Liver (tissue), 9 donors: ENCODE measurements around the gene CCDC7. TPM values are rescaled to one million over a fixed set of nuclear protein-coding genes. Genes with fewer than 3 reads are reported as not detected.

Experiments used
- DNase-seq: peaks from one replicate; pipeline ENCODE4 v3.0.0-alpha.2; 2017; ENCODE audit warnings: low spot score
- H3K27ac ChIP-seq, 2 donors: one replicate each; pipeline ENCODE4 v1.7.0; 2013; ENCODE audit warnings: inconsistent platforms in 2 of 2, low read length in 2 of 2, control low read depth in 1 of 2, low read depth in 1 of 2, mild to moderate bottlenecking in 1 of 2
- H3K27me3 ChIP-seq, 4 donors: one replicate each; pipeline versions ENCODE4 v1.6.1 to v1.7.0; 2013; ENCODE audit warnings: low read length in 3 of 4, inconsistent platforms in 1 of 4, mild to moderate bottlenecking in 1 of 4, moderate library complexity in 1 of 4; ENCODE audit not compliant: control insufficient read depth in 4 of 4, insufficient read depth in 4 of 4
- H3K36me3 ChIP-seq, 4 donors: one replicate each; pipeline versions ENCODE4 v1.6.1 to v1.7.0; 2013; ENCODE audit warnings: low read length in 3 of 4, mild to moderate bottlenecking in 3 of 4, low read depth in 1 of 4, moderate library complexity in 1 of 4; ENCODE audit not compliant: control insufficient read depth in 4 of 4, insufficient read depth in 3 of 4
- H3K4me1 ChIP-seq, 4 donors: one replicate each; pipeline versions ENCODE4 v1.6.1 to v1.7.0; 2013; ENCODE audit warnings: low read length in 3 of 4, mild to moderate bottlenecking in 3 of 4, moderate library complexity in 1 of 4; ENCODE audit not compliant: control insufficient read depth in 4 of 4, insufficient read depth in 4 of 4
- H3K4me3 ChIP-seq, 3 donors: one replicate each; pipeline versions ENCODE4 v1.6.1 to v1.7.0; 2013; ENCODE audit warnings: low read length in 3 of 3, control low read depth in 1 of 3, low read depth in 1 of 3, mild to moderate bottlenecking in 1 of 3
- H3K9ac ChIP-seq, 2 donors: one replicate each; pipeline ENCODE4 v1.7.0; 2013; ENCODE audit warnings: low read length in 2 of 2, mild to moderate bottlenecking in 2 of 2, moderate library complexity in 2 of 2, control low read depth in 1 of 2, low read depth in 1 of 2
- H3K9me3 ChIP-seq, 4 donors: one replicate each; pipeline versions ENCODE4 v1.6.1 to v1.7.0; 2013; ENCODE audit warnings: low read length in 3 of 4; ENCODE audit not compliant: control insufficient read depth in 4 of 4
- EGR1 ChIP-seq, 2 donors: IDR thresholded peaks; 2 replicates each; pipeline ENCODE4 v1.6.1; 2016 to 2018; ENCODE audit warnings: antibody characterized with exemption in 2 of 2, low read depth in 2 of 2
- FOXA1 ChIP-seq: IDR thresholded peaks from 2 replicates; pipeline ENCODE4 v1.6.1; 2016; ENCODE audit warnings: antibody characterized with exemption
- FOXA2 ChIP-seq: IDR thresholded peaks from 2 replicates; pipeline ENCODE4 v1.6.1; 2016; ENCODE audit warnings: antibody characterized with exemption
- GABPA ChIP-seq, 2 donors: IDR thresholded peaks in 1 of 2; conservative IDR thresholded peaks in 1 of 2; 2 replicates each; pipeline ENCODE4 v1.6.1; 2016; ENCODE audit warnings: antibody characterized with exemption in 2 of 2, mild to moderate bottlenecking in 1 of 2, moderate library complexity in 1 of 2
- NR2F2 ChIP-seq: IDR thresholded peaks from 2 replicates; pipeline ENCODE4 v1.6.1; 2016; ENCODE audit warnings: antibody characterized with exemption
- RAD21 ChIP-seq, 2 donors: IDR thresholded peaks; 2 replicates each; pipeline ENCODE4 v1.6.1; 2016; ENCODE audit warnings: antibody characterized with exemption in 2 of 2, mild to moderate bottlenecking in 2 of 2
- RXRA ChIP-seq, 2 donors: IDR thresholded peaks; 2 replicates each; pipeline ENCODE4 v1.6.1; 2017 to 2018; ENCODE audit warnings: antibody characterized with exemption in 2 of 2, mild to moderate bottlenecking in 1 of 2
- SP1 ChIP-seq: IDR thresholded peaks from 2 replicates; pipeline ENCODE4 v1.6.1; 2018; ENCODE audit warnings: antibody characterized with exemption, mild to moderate bottlenecking
- TAF1 ChIP-seq: conservative IDR thresholded peaks from 2 replicates; pipeline ENCODE4 v1.6.1; 2016; ENCODE audit warnings: antibody characterized with exemption, mild to moderate bottlenecking
- YY1 ChIP-seq: IDR thresholded peaks from 2 replicates; pipeline ENCODE4 v1.6.1; 2016; ENCODE audit warnings: antibody characterized with exemption, mild to moderate bottlenecking
- WGBS: extraction: QIAGEN DNeasy Blood & Tissue Kit; methylation state at CpG from one replicate; pipeline ENCODE4 v1.1.7; 2013; 5-methylcytosine and 5-hydroxymethylcytosine counted together
- polyA plus RNA-seq, 2 donors: library from polyadenylated mRNA; stranded (reverse) in 1 of 2; unstranded in 1 of 2; fragments of 200-250 nt in 1 of 2; fragments of >200 nt in 1 of 2; fragmentation: Nextera tagmentation in 1 of 2; extraction: Ambion mirVana in 1 of 2; gene quantifications; one replicate each; pipeline versions ENCODE4 v1.2.1 to v1.2.3, GENCODE V29; 2013 to 2015
- total RNA-seq, 2 donors: library from RNA; depleted of rRNA; stranded (reverse); fragments of >200 nt; gene quantifications; one replicate each; pipeline ENCODE4 v1.2.3, GENCODE V29; 2014
- TF ChIP-seq, protein P1 (sequence below): IDR thresholded peaks from 2 replicates; pipeline ENCODE4 v1.6.1; 2016; ENCODE audit warnings: antibody characterized with exemption
- TF ChIP-seq, protein P2 (sequence below): IDR thresholded peaks from 2 replicates; pipeline ENCODE4 v1.6.1; 2016; ENCODE audit warnings: antibody characterized with exemption
- TF ChIP-seq, protein P3 (sequence below): IDR thresholded peaks from 2 replicates; pipeline ENCODE4 v1.6.1; 2016; ENCODE audit warnings: antibody characterized with exemption, mild to moderate bottlenecking
- TF ChIP-seq, protein P4 (sequence below): IDR thresholded peaks from 2 replicates; pipeline ENCODE4 v1.6.1; 2016; ENCODE audit warnings: antibody characterized with exemption
- donor health status: healthy.
- donor health status: healthy.
- donor health status: healthy.
- donor health status: healthy.
- donor health status: healthy.

CCDC7 gene
- total and polyA plus RNA-seq, 4 donors, result 0.47 to 5.9 (median 3.2) TPM

DNA sequence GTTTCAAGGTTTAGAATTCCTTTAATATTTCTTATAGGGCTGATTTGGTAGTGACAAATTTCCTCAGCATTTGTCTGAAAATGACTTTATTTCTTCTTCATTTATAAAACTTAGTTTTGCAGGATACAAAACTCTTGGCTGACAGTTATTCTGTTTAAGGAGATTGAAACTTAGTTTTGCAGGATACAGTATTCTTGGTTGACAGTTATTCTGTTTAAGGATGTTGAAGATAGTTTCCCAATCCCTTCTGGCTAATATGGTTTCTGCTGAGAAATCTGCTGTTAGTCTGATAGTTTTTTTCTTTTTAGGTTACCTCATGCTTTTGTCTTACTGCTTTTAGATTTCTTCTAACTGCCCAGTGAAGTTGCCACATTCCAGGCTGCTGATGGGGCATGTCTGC, 325.3 kb downstream of the CCDC7 start:
- Histone ChIP-seq H3K27ac (no peak overlapping the region), H3K9ac (no peak overlapping the region), H3K4me1 (no peaks in the 10 kb centered on the region), H3K4me3 (peak overlapping the region in 1 of 3 donors; percentile 37), H3K36me3 (no peaks in the 10 kb centered on the region), H3K9me3 (peaks cover 3 to 21% (median 13%) of the 10 kb centered on the region in 4 donors), H3K27me3 (no peaks in the 10 kb centered on the region)
- no peak for DNase-seq
- TF ChIP-seq YY1, result no peak
- TF ChIP-seq, protein P1, sequence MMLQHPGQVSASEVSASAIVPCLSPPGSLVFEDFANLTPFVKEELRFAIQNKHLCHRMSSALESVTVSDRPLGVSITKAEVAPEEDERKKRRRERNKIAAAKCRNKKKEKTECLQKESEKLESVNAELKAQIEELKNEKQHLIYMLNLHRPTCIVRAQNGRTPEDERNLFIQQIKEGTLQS, result no peak
- TF ChIP-seq SP1, result no peak
- TF ChIP-seq TAF1, result no peak
- TF ChIP-seq FOXA1, result no peak
- TF ChIP-seq FOXA2, result no peak
- TF ChIP-seq GABPA (IDR thresholded peaks at IDR 0.05 in 1 of 2, conservative IDR thresholded peaks at IDR 0.05 in 1 of 2), result no peak
- no peak for TF ChIP-seq EGR1 (IDR thresholded peaks at IDR 0.05; ENCODE audit: low read depth in 2 of 2)
- no peak for TF ChIP-seq RAD21 (IDR thresholded peaks at IDR 0.05)
- TF ChIP-seq, protein P2, sequence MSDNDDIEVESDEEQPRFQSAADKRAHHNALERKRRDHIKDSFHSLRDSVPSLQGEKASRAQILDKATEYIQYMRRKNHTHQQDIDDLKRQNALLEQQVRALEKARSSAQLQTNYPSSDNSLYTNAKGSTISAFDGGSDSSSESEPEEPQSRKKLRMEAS, result no peak
- TF ChIP-seq, protein P3, sequence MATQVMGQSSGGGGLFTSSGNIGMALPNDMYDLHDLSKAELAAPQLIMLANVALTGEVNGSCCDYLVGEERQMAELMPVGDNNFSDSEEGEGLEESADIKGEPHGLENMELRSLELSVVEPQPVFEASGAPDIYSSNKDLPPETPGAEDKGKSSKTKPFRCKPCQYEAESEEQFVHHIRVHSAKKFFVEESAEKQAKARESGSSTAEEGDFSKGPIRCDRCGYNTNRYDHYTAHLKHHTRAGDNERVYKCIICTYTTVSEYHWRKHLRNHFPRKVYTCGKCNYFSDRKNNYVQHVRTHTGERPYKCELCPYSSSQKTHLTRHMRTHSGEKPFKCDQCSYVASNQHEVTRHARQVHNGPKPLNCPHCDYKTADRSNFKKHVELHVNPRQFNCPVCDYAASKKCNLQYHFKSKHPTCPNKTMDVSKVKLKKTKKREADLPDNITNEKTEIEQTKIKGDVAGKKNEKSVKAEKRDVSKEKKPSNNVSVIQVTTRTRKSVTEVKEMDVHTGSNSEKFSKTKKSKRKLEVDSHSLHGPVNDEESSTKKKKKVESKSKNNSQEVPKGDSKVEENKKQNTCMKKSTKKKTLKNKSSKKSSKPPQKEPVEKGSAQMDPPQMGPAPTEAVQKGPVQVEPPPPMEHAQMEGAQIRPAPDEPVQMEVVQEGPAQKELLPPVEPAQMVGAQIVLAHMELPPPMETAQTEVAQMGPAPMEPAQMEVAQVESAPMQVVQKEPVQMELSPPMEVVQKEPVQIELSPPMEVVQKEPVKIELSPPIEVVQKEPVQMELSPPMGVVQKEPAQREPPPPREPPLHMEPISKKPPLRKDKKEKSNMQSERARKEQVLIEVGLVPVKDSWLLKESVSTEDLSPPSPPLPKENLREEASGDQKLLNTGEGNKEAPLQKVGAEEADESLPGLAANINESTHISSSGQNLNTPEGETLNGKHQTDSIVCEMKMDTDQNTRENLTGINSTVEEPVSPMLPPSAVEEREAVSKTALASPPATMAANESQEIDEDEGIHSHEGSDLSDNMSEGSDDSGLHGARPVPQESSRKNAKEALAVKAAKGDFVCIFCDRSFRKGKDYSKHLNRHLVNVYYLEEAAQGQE, result no peak
- TF ChIP-seq NR2F2, result no peak

DNA sequence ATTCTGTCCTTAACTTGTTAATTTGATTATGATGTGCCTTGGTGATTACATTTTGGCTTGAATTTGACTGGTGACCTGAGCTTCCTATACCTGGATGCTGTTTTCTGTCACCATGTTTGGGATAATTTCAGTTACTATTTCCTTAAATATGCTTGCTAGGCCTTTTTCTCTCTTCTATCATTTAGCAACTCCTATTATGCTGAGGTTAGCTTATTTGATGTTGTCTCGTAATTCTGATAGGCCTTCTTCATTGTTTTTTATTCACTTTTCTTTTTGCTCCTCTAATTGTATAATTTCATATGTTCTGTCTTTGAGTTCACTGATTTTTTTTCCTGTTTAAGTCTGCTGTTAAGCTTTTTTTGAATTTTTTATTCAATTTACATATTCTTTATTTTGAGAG, 327.2 kb downstream of the CCDC7 start:
- H3K36me3 ChIP-seq, result no peaks in the 10 kb centered on the region
- 91% methylated on average over 1 of the region's 1 CpG for WGBS
- DNase-seq, result no peak
- H3K9ac ChIP-seq, result no peak overlapping the region
- H3K4me1 ChIP-seq, result no peaks in the 10 kb centered on the region
- peaks cover 3 to 21% (median 13%) of the 10 kb centered on the region in 4 donors for H3K9me3 ChIP-seq
- no peak for TF ChIP-seq SP1
- no peak for TF ChIP-seq FOXA2
- no peak overlapping the region for H3K4me3 ChIP-seq
- H3K27me3 ChIP-seq, result no peaks in the 10 kb centered on the region
- H3K27ac ChIP-seq, result no peak overlapping the region

DNA sequence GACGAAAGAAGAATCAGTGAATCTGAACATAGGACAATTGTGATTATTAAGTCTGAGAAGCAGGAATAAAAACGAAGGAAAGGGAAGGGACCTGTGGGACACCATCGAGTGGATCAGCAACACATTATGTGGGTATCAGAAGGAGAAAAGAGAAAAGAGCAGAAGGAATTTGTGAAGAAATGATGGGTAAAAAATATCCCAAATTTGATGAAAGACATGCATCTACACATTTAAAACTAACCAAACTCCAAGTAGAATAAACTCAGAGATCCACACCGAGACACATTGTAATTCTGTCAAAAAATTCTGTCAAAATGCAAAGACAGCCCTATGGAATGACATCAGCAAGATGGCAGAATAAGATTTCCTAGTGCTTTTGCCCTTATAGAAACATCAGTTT, 341.0 kb downstream of the CCDC7 start:
- TF ChIP-seq RXRA (IDR thresholded peaks at IDR 0.05), result no peak
- TF ChIP-seq, protein P4, sequence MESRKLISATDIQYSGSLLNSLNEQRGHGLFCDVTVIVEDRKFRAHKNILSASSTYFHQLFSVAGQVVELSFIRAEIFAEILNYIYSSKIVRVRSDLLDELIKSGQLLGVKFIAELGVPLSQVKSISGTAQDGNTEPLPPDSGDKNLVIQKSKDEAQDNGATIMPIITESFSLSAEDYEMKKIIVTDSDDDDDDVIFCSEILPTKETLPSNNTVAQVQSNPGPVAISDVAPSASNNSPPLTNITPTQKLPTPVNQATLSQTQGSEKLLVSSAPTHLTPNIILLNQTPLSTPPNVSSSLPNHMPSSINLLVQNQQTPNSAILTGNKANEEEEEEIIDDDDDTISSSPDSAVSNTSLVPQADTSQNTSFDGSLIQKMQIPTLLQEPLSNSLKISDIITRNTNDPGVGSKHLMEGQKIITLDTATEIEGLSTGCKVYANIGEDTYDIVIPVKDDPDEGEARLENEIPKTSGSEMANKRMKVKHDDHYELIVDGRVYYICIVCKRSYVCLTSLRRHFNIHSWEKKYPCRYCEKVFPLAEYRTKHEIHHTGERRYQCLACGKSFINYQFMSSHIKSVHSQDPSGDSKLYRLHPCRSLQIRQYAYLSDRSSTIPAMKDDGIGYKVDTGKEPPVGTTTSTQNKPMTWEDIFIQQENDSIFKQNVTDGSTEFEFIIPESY, result no peak
- no peak for TF ChIP-seq YY1
- no peak for TF ChIP-seq SP1
- TF ChIP-seq GABPA (IDR thresholded peaks at IDR 0.05 in 1 of 2, conservative IDR thresholded peaks at IDR 0.05 in 1 of 2), result no peak
- no peak for TF ChIP-seq TAF1
- TF ChIP-seq, protein P1, result no peak
- Histone ChIP-seq H3K27me3 (no peaks in the 10 kb centered on the region), H3K4me1 (peaks cover 4 to 11% (median 8%) of the 10 kb centered on the region in 4 donors), H3K9me3 (peaks cover 0 to 5% (median 0%) of the 10 kb centered on the region in 4 donors), H3K9ac (no peak overlapping the region), H3K27ac (no peak overlapping the region), H3K4me3 (no peak overlapping the region), H3K36me3 (no peaks in the 10 kb centered on the region)
- DNase-seq, result no peak
- WGBS, result 95% methylated on average over 4 of the region's 4 CpGs
